SK-N-SH (cell line): ENCODE data around the gene MRPL36. TPM values are rescaled to one million over a fixed set of nuclear protein-coding genes. Genes with fewer than 3 reads are reported as not detected.
"Not testable (repeated sequence)": the region's sequence is repeated elsewhere in the genome, so short reads cannot be mapped to it uniquely, and the experiment has no call there.

Source experiments
- CTCF ChIA-PET: fragments of 300-600, 350-600 bp; formaldehyde crosslinking; extraction: SDS; loops from one replicate; lab custom pipeline; 2021; lab: Yijun Ruan, JAX
- POLR2A ChIA-PET: fragments of 350-600 bp; sonication (Branson Sonifier 250); formaldehyde crosslinking; extraction: SDS; loops from one replicate; lab custom pipeline; 2020; ENCODE audit warnings: antibody characterized with exemption, inconsistent platforms; lab: Yijun Ruan, JAX
- DNase-seq: peaks from one replicate; pipeline ENCODE4 v3.0.0; 2012
- H2AFZ ChIP-seq: fragments of 200-600 bp; sonication (generic); 2 replicates; pipeline ENCODE4 v1.8.1; 2016; ENCODE audit warnings: antibody characterized with exemption, mild to moderate bottlenecking, low read depth
- H3F3A ChIP-seq: fragments of 200-600 bp; sonication (generic); replicated peaks from 2 replicates; pipeline ENCODE3; 2016; ENCODE audit warnings: antibody characterized with exemption, mild to moderate bottlenecking; ENCODE audit not compliant: insufficient read depth
- H3K27ac ChIP-seq, 2 experiments: fragments of 200-500 bp in 1 of 2; fragments of 200-600 bp in 1 of 2; sonication (Bioruptor generic) in 1 of 2; sonication (generic), shearing (Covaris generic) in 1 of 2; 2 replicates each; pipeline versions ENCODE4 v1.5.1 to v1.6.1; 2014 to 2016; ENCODE audit warnings: low read depth in 2 of 2, inconsistent platforms in 1 of 2, low read length in 1 of 2, mild to moderate bottlenecking in 1 of 2, mixed read lengths in 1 of 2
- H3K27me3 ChIP-seq: fragments of 200-600 bp; sonication (generic), shearing (Covaris generic); 2 replicates; pipeline ENCODE4 v1.6.1; 2016; ENCODE audit warnings: mixed run types; ENCODE audit not compliant: insufficient read depth
- H3K36me3 ChIP-seq, 2 experiments: fragments of 200-500 bp in 1 of 2; fragments of 200-600 bp in 1 of 2; sonication (Bioruptor generic) in 1 of 2; sonication (generic) in 1 of 2; replicated peaks in 1 of 2; 2 replicates each; pipeline versions ENCODE3 to v1.5.1; 2014 to 2016; ENCODE audit warnings: low read length in 1 of 2, mild to moderate bottlenecking in 1 of 2; ENCODE audit not compliant: insufficient read depth in 2 of 2, control insufficient read depth in 1 of 2
- H3K4me1 ChIP-seq, 2 experiments: fragments of 200-500 bp in 1 of 2; fragments of 200-600 bp in 1 of 2; sonication (Bioruptor generic) in 1 of 2; sonication (generic), shearing (Covaris generic) in 1 of 2; 2 replicates each; pipeline versions ENCODE4 v1.5.1 to v1.6.1; 2014 to 2016; ENCODE audit warnings: low read depth in 1 of 2, low read length in 1 of 2, mixed run types in 1 of 2; ENCODE audit not compliant: insufficient read depth in 2 of 2, control insufficient read depth in 1 of 2
- H3K4me2 ChIP-seq: fragments of 200-600 bp; sonication (generic), shearing (Covaris generic); 2 replicates; pipeline ENCODE4 v1.6.1; 2017; ENCODE audit warnings: mixed run types
- H3K4me3 ChIP-seq, 2 experiments: fragments of 200-500 bp in 1 of 2; fragments of 200-600 bp in 1 of 2; sonication (Bioruptor generic) in 1 of 2; sonication (generic), shearing (Covaris generic) in 1 of 2; 2 replicates each; pipeline versions ENCODE4 v1.5.1 to v1.8.1; 2014 to 2016; ENCODE audit warnings: low read depth in 2 of 2, inconsistent platforms in 1 of 2, low read length in 1 of 2, mild to moderate bottlenecking in 1 of 2, mixed read lengths in 1 of 2, moderate library complexity in 1 of 2
- H3K79me2 ChIP-seq: fragments of 200-600 bp; sonication (generic); 2 replicates; pipeline ENCODE4 v1.8.1; 2017; ENCODE audit warnings: mild to moderate bottlenecking; ENCODE audit not compliant: insufficient read depth
- H3K9ac ChIP-seq: fragments of 200-600 bp; sonication (generic); 2 replicates; pipeline ENCODE4 v1.6.1; 2017; ENCODE audit warnings: mixed run types
- H3K9me2 ChIP-seq: fragments of 200-600 bp; sonication (generic); 2 replicates; pipeline ENCODE4 v1.6.1; 2017; ENCODE audit warnings: mixed run types
- H3K9me3 ChIP-seq: fragments of 200-600 bp; sonication (generic); 2 replicates; pipeline ENCODE4 v1.6.1; 2017; ENCODE audit warnings: mixed run types, mild to moderate bottlenecking, moderate library complexity
- H4K20me1 ChIP-seq: fragments of 200-600 bp; sonication (generic); 2 replicates; pipeline ENCODE4 v1.6.1; 2017; ENCODE audit warnings: mild to moderate bottlenecking, mixed run types; ENCODE audit not compliant: insufficient read depth
- EP300 ChIP-seq, 2 experiments: IDR thresholded peaks; 2 replicates each; pipeline versions ENCODE4 v1.4.0 to v1.6.1; 2012; ENCODE audit warnings: borderline replicate concordance in 1 of 2, low read depth in 1 of 2, low read length in 1 of 2
- FOXJ3 ChIP-seq: sonication (generic); formaldehyde crosslinking; IDR thresholded peaks from 2 replicates; pipeline ENCODE4 v1.5.1; 2020; ENCODE audit warnings: mild to moderate bottlenecking, missing genetic modification reagents
- JUND ChIP-seq: IDR thresholded peaks from 2 replicates; pipeline ENCODE4 v1.4.0; 2012
- NFIC ChIP-seq: IDR thresholded peaks from 2 replicates; pipeline ENCODE4 v1.4.0; 2012; ENCODE audit warnings: borderline replicate concordance
- NRF1 ChIP-seq: IDR thresholded peaks from 2 replicates; pipeline ENCODE4 v1.6.1; 2012; ENCODE audit warnings: low read depth, mild to moderate bottlenecking, low read length
- POLR2AphosphoS5 ChIP-seq: IDR thresholded peaks from 2 replicates; pipeline ENCODE4 v1.6.1; 2012; ENCODE audit warnings: low read depth, low read length
- TCF12 ChIP-seq: IDR thresholded peaks from 2 replicates; pipeline ENCODE4 v1.4.0; 2012
- TEAD4 ChIP-seq: IDR thresholded peaks from 2 replicates; pipeline ENCODE4 v1.4.0; 2012; ENCODE audit warnings: mild to moderate bottlenecking, borderline replicate concordance; ENCODE audit not compliant: insufficient read depth
- WGBS: methylation state at CpG from one replicate; pipeline ENCODE4 v1.1.6; 2017; ENCODE audit warnings: low lambda C conversion rate; 5-methylcytosine and 5-hydroxymethylcytosine counted together
- polyA plus RNA-seq, 3 experiments: library from polyadenylated mRNA; depleted of rRNA; stranded (reverse); fragments of >200 nt; gene quantifications; 2 replicates each; pipeline ENCODE4 v1.2.3, GENCODE V29; 2012
- TF ChIP-seq, protein P1 (sequence below): IDR thresholded peaks from 2 replicates; pipeline ENCODE4 v1.4.0; 2012; ENCODE audit warnings: low read depth
- TF ChIP-seq, protein P2 (sequence below): IDR thresholded peaks from 2 replicates; pipeline ENCODE4 v1.6.1; 2012; ENCODE audit warnings: mild to moderate bottlenecking, low read depth, low read length, moderate library complexity
- TF ChIP-seq, protein P3 (sequence below): IDR thresholded peaks from 2 replicates; pipeline ENCODE4; 2012

Gene MRPL36
- polyA plus RNA-seq, 1 of the 3 experiments (the other 2 are of a cell fraction): 78.4 TPM

DNA sequence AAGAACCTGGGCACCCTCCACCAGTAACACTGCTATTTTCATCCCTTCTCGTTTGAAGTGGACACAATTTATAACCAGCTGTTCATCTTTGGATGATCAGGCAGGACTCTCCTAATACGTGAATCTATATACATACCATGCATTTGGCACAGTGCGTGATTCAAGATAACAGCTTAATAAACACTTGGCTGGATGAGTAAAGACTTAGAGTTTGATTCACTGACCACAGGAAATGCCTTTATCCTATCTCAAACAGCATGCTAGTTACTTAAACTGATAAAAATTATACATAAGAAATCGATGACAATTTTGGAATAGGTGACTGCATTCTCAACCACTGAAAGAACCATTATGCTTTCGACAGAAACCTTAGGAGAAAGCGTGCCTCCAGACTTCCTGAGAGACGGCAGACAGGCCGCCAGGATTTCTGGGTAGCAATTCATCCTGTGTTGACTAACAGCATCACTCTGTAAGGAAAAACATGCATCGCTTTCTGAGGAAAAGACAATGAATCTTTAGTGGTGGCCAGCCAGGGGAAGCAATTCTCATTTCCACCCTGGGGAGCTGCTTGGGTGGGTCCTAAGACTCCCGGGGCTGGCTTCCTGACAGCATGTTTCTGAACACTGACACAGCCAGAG, 9.7 kb downstream of the MRPL36 start:
- no peaks in the 10 kb centered on the region for H3K79me2 ChIP-seq
- no peak overlapping the region; the same call in 1 of the 2 replicates for H3K9ac ChIP-seq
- no peaks in the 10 kb centered on the region for H4K20me1 ChIP-seq
- H3K4me3 ChIP-seq: peak overlapping the region; percentile 23 to 52; a peak in 3 of 4 replicates
- ChIA-PET POLR2A (no interaction called here), CTCF (no interaction called here)
- H3K36me3 ChIP-seq: no peaks in the 10 kb centered on the region
- H3K27me3 ChIP-seq: peaks cover 3% of the 10 kb centered on the region
- peak overlapping the region in 1 of 2 experiments; percentile 51; a peak in 2 of 4 replicates for H3K27ac ChIP-seq
- TF ChIP-seq, protein P1, sequence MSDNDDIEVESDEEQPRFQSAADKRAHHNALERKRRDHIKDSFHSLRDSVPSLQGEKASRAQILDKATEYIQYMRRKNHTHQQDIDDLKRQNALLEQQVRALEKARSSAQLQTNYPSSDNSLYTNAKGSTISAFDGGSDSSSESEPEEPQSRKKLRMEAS: peak; percentile 80; the same call in 1 of the 2 replicates
- TF ChIP-seq, protein P2, sequence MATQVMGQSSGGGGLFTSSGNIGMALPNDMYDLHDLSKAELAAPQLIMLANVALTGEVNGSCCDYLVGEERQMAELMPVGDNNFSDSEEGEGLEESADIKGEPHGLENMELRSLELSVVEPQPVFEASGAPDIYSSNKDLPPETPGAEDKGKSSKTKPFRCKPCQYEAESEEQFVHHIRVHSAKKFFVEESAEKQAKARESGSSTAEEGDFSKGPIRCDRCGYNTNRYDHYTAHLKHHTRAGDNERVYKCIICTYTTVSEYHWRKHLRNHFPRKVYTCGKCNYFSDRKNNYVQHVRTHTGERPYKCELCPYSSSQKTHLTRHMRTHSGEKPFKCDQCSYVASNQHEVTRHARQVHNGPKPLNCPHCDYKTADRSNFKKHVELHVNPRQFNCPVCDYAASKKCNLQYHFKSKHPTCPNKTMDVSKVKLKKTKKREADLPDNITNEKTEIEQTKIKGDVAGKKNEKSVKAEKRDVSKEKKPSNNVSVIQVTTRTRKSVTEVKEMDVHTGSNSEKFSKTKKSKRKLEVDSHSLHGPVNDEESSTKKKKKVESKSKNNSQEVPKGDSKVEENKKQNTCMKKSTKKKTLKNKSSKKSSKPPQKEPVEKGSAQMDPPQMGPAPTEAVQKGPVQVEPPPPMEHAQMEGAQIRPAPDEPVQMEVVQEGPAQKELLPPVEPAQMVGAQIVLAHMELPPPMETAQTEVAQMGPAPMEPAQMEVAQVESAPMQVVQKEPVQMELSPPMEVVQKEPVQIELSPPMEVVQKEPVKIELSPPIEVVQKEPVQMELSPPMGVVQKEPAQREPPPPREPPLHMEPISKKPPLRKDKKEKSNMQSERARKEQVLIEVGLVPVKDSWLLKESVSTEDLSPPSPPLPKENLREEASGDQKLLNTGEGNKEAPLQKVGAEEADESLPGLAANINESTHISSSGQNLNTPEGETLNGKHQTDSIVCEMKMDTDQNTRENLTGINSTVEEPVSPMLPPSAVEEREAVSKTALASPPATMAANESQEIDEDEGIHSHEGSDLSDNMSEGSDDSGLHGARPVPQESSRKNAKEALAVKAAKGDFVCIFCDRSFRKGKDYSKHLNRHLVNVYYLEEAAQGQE: no peak
- TF ChIP-seq NFIC (peak; percentile 47), TCF12 (peak; percentile 57), EP300 (IDR thresholded peaks at IDR 0.05; ENCODE audit: borderline replicate concordance in 1 of 2, low read depth in 1 of 2, low read length in 1 of 2) (no peak), NRF1 (no peak), JUND (peak; percentile 39; the same call in 1 of the 2 replicates), FOXJ3 (CRISPR knock-in tag) (no peak), TEAD4 (peak; percentile 31; the same call in 1 of the 2 replicates)
- TF ChIP-seq, protein P3, sequence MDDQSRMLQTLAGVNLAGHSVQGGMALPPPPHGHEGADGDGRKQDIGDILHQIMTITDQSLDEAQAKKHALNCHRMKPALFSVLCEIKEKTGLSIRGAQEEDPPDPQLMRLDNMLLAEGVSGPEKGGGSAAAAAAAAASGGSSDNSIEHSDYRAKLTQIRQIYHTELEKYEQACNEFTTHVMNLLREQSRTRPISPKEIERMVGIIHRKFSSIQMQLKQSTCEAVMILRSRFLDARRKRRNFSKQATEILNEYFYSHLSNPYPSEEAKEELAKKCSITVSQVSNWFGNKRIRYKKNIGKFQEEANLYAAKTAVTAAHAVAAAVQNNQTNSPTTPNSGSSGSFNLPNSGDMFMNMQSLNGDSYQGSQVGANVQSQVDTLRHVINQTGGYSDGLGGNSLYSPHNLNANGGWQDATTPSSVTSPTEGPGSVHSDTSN: peak; percentile 23; the same call in 1 of the 2 replicates
- WGBS: 19% methylated on average over 10 of the region's 10 CpGs
- peaks cover 0 to 5% of the 10 kb centered on the region in 2 experiments; a peak in 1 of 4 replicates for H3K4me1 ChIP-seq
- peak overlapping the region; percentile 64 for H3K4me2 ChIP-seq
- H2AFZ ChIP-seq: peak overlapping the region; percentile 58
- no peak for DNase-seq
- H3K9me2 ChIP-seq: no peaks in the 10 kb centered on the region
- no peaks in the 10 kb centered on the region for H3K9me3 ChIP-seq
- H3F3A ChIP-seq: peaks cover 18% of the 10 kb centered on the region

DNA sequence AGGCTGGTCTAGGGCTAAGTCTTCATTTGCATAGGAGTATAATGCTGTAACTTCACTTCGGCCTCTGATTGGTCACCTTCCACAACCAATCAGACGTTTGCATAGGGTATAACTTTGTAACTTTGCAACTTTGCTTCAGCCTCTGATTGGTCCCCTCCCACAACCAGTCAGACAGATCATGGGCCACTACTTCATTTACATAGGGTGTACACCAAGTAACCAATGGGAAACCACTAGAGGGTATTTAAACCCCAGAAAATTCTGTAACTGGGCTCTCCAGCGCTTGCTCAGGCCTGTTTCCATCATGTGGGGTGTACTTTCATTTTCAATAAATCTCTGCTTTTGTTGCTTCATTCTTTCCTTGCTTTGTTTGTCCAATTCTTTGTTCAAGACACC, 10.2 kb downstream of the MRPL36 start:
- DNase-seq, H3K4me1 ChIP-seq, CTCF ChIA-PET, H3K9ac ChIP-seq, H3K27me3 ChIP-seq, H3K79me2 ChIP-seq, POLR2A ChIA-PET, H3K9me3 ChIP-seq, H4K20me1 ChIP-seq, H3K9me2 ChIP-seq, H3K36me3 ChIP-seq: not testable (repeated sequence)
- H3K27ac ChIP-seq: peak overlapping the region in 1 of 2 experiments; percentile 51; a peak in 2 of 4 replicates
- peak overlapping the region; percentile 58 for H2AFZ ChIP-seq
- WGBS: 26% methylated on average over 3 of the region's 3 CpGs
- peak; percentile 39; the same call in 1 of the 2 replicates for TF ChIP-seq POLR2AphosphoS5
- H3K4me3 ChIP-seq: peak overlapping the region; percentile 23 to 52; a peak in 3 of 4 replicates
- H3F3A ChIP-seq: peaks cover 18% of the 10 kb centered on the region
- H3K4me2 ChIP-seq: peak overlapping the region; percentile 64
